Sigmoid colon (tissue), 7 donors: ENCODE results near the gene TTC4. TPM values are rescaled to one million over a fixed set of nuclear protein-coding genes. Genes with fewer than 3 reads are reported as not detected.

Source experiments
- DNase-seq: peaks from one replicate; pipeline ENCODE4 v3.0.0-alpha.2; 2019
- H3K27ac ChIP-seq, 4 donors: fragments of 200-600 bp; sonication (generic); one replicate each; pipeline ENCODE4 v1.5.1; 2016 to 2019; ENCODE audit warnings: mild to moderate bottlenecking in 1 of 4
- H3K27me3 ChIP-seq, 3 donors: fragments of 200-600 bp; sonication (generic); one replicate each; pipeline ENCODE4 v1.5.1; 2019; ENCODE audit warnings: mild to moderate bottlenecking in 1 of 3
- H3K36me3 ChIP-seq, 4 donors: fragments of 200-600 bp; sonication (generic); one replicate each; pipeline ENCODE4 v1.5.1; 2016 to 2019
- H3K4me1 ChIP-seq, 4 donors: fragments of 200-600 bp; sonication (generic); one replicate each; pipeline ENCODE4 v1.5.1; 2017 to 2019
- H3K4me3 ChIP-seq, 4 donors: fragments of 200-600 bp; sonication (generic); one replicate each; pipeline ENCODE4 v1.5.1; 2017 to 2019; ENCODE audit warnings: mild to moderate bottlenecking in 2 of 4, moderate library complexity in 1 of 4
- H3K9me3 ChIP-seq, 4 donors: fragments of 200-600 bp in 3 of 4; sonication (generic) in 3 of 4; one replicate each; pipeline versions ENCODE4 v1.5.1 to v1.6.1; 2013 to 2019
- EP300 ChIP-seq, 4 donors: sonication (generic); formaldehyde crosslinking; IDR thresholded peaks; one replicate each; pipeline ENCODE4 v1.6.1; 2017; ENCODE audit warnings: antibody characterized with exemption in 4 of 4
- POLR2A ChIP-seq, 2 donors: fragments of 450-650 bp; IDR thresholded peaks; one replicate each; pipeline ENCODE4 v1.6.1; 2016; ENCODE audit warnings: antibody characterized with exemption in 2 of 2, mild to moderate bottlenecking in 2 of 2, moderate library complexity in 2 of 2
- POLR2AphosphoS5 ChIP-seq, 4 donors: sonication (generic); formaldehyde crosslinking; IDR thresholded peaks; one replicate each; pipeline ENCODE4 v1.6.1; 2017; ENCODE audit warnings: antibody characterized with exemption in 4 of 4
- WGBS, 2 donors: extraction: QIAGEN DNeasy Blood & Tissue Kit; methylation state at CpG; one replicate each; pipeline ENCODE4 v1.1.7; 2013; 5-methylcytosine and 5-hydroxymethylcytosine counted together
- intact Hi-C: fragments of 100-400 bp; cut with DNase I; formaldehyde crosslinking; loops from one replicate; pipeline ENCODE4 v1.15.1; 2023
- polyA plus RNA-seq, 3 donors: library from polyadenylated mRNA; stranded (reverse); fragments of 200-250 nt; gene quantifications; one replicate each; pipeline ENCODE4 v1.2.3, GENCODE V29; 2013
- total RNA-seq, 4 donors: library from RNA; depleted of rRNA; stranded (reverse); fragments of >200 nt; gene quantifications; one replicate each; pipeline ENCODE4 v1.1.0, GENCODE V29; 2016
- TF ChIP-seq, protein P1 (sequence below), 4 experiments: fragments of 450-650 bp in 3 of 4; fragments of 200-600 bp in 1 of 4; IDR thresholded peaks; one replicate each; pipeline ENCODE4 v1.5.1; 2016 to 2019; ENCODE audit warnings: antibody characterized with exemption in 4 of 4, mild to moderate bottlenecking in 3 of 4, moderate library complexity in 2 of 4
- donor health status: healthy with polysubstance abuse.
- donor health status: Bipolar disorder and iron deficiency.
- donor health status: healthy.

TTC4 gene
- total and polyA plus RNA-seq, 7 donors, result 7.6 to 33.4 (median 15.0) TPM

DNA sequence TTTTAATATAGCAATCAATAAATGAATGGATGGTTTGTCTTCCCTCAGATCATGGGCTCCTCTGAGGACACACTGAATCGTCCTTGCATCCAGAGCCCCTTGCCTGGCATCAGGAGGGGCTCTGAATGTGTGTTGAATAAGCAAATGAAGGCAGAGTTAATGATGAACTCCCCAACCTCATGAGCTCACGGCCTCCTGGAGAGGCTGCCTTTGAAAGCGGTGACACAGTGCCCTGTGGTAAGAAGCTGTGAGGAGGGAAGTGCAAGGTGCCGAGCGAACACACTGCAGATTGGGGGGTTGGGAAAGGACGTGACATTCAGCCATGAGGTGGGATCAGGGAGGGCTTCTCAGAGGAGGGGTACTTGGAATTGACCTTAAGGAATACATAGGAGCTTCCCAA, 51.9 kb downstream of the TTC4 start:
- Histone ChIP-seq H3K36me3 (no peaks in the 10 kb centered on the region), H3K9me3 (no peaks in the 10 kb centered on the region), H3K27ac (no peak overlapping the region), H3K27me3 (no peaks in the 10 kb centered on the region), H3K4me3 (no peak overlapping the region), H3K4me1 (peaks cover 0 to 21% (median 15%) of the 10 kb centered on the region in 4 donors)
- TF ChIP-seq EP300 (IDR thresholded peaks at IDR 0.05) (no peak), POLR2A (IDR thresholded peaks at IDR 0.05) (no peak), POLR2AphosphoS5 (IDR thresholded peaks at IDR 0.05) (no peak)
- TF ChIP-seq, protein P1, sequence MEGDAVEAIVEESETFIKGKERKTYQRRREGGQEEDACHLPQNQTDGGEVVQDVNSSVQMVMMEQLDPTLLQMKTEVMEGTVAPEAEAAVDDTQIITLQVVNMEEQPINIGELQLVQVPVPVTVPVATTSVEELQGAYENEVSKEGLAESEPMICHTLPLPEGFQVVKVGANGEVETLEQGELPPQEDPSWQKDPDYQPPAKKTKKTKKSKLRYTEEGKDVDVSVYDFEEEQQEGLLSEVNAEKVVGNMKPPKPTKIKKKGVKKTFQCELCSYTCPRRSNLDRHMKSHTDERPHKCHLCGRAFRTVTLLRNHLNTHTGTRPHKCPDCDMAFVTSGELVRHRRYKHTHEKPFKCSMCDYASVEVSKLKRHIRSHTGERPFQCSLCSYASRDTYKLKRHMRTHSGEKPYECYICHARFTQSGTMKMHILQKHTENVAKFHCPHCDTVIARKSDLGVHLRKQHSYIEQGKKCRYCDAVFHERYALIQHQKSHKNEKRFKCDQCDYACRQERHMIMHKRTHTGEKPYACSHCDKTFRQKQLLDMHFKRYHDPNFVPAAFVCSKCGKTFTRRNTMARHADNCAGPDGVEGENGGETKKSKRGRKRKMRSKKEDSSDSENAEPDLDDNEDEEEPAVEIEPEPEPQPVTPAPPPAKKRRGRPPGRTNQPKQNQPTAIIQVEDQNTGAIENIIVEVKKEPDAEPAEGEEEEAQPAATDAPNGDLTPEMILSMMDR (IDR thresholded peaks at IDR 0.05), result no peak
- DNase-seq, result no peak
- intact Hi-C loops, result loop anchor here (5.0 kb wide), 1 partner anchor 35 kb away; the partner anchor contains the start of gene TTC22
- 69% methylated on average over 6 of the region's 6 CpGs for WGBS, 2 donors

DNA sequence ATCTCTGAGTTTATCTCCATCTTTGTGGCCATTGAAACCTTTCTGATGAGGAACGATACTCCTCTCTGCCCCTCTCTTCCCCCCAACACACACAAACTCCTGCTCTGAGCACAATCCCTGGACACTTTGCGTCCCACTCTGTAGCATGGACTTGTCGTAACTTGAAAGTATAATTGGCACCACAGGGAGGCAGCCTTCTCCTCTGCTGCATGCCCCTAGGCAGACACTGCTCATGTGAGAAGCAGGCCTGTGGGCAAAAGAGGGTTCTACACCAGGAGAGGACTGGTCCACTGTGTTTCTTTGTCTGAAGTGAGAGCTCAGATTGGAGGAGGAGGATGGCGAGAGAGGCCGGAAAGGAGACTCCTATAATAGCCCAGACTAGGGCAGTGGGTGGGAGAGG, 52.4 kb downstream of the TTC4 start:
- no peak for TF ChIP-seq EP300 (IDR thresholded peaks at IDR 0.05)
- TF ChIP-seq, protein P1 (IDR thresholded peaks at IDR 0.05), result peak in 1 of 4 experiments; percentile 24
- intact Hi-C loops, result loop anchor here (5.0 kb wide), 1 partner anchor 34 kb away; the partner anchor contains the start of gene TTC22
- no peak for DNase-seq
- 76 to 86% methylated on average over 5 of the region's 5 CpGs for WGBS, 2 donors
- H3K4me3 ChIP-seq, result no peak overlapping the region
- H3K27ac ChIP-seq, result no peak overlapping the region
- no peaks in the 10 kb centered on the region for H3K36me3 ChIP-seq
- no peaks in the 10 kb centered on the region for H3K27me3 ChIP-seq
- no peaks in the 10 kb centered on the region for H3K9me3 ChIP-seq
- H3K4me1 ChIP-seq, result peaks cover 0 to 19% (median 14%) of the 10 kb centered on the region in 4 donors

DNA sequence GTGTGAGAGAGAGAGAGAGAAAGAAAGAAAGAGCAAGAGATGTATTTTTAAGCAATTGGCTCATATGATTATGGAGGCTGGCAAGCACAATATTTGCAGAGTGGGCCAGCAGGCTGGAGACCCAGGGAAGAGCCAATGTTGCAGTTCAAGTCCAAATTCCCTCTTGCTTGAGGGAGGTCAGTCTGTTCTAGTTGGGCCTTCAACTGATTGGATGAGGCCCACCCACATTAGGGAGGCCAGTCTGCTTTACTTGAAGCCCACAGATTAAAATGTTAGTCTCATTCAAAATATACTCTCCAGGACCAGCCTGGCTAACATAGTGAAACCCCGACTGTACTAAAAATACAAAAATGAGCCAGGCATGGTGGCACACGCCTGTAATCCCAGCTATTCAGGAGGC, 57.3 kb downstream of the TTC4 start:
- Histone ChIP-seq H3K9me3 (no peaks in the 10 kb centered on the region), H3K4me3 (no peak overlapping the region), H3K27me3 (no peaks in the 10 kb centered on the region), H3K36me3 (no peaks in the 10 kb centered on the region), H3K27ac (peak overlapping the region in 2 of 4 donors; percentile 42 to 61), H3K4me1 (peaks cover 0 to 36% (median 25%) of the 10 kb centered on the region in 4 donors)
- 90 to 92% methylated on average over 2 of the region's 2 CpGs for WGBS, 2 donors
- intact Hi-C loops, result no loop called here
- DNase-seq, result no peak
- TF ChIP-seq POLR2AphosphoS5 (IDR thresholded peaks at IDR 0.05), result no peak
- no peak for TF ChIP-seq POLR2A (IDR thresholded peaks at IDR 0.05)
- TF ChIP-seq EP300 (IDR thresholded peaks at IDR 0.05), result no peak
- TF ChIP-seq, protein P1 (IDR thresholded peaks at IDR 0.05), result no peak

DNA sequence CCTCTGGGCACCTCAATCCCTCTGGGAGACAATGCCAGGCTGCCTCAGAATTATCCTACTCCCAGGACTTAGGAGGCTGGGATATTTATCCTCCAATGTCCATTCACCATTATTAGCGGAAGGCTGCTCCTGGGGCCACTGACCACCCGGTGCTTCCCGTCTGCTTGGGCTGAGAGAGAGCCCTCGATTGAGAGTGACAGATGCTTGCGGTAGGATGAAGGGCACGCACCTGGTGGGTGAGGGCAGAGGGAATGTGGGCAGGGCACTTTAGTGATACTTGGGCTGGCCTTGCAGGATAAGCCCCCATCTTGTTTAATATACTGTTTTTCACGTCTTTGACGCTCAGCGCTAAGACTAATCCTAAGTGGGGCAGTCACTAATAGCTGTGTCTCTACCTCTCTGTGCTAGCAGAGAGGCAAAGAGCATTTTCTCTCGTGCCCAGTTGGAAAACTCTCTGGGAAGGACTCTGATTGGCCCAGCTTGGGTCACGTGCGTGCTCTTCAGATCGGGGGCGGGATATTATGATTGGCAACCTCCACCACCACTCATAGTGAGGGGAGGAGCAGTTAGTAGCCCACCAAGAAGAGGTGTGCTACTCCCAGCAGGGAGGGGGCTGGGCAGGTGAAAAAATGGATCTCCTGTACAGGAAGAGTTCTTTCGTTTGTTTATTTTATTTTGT, 59.3 kb downstream of the TTC4 start:
- H3K4me3 ChIP-seq, result no peak overlapping the region
- H3K36me3 ChIP-seq, result no peaks in the 10 kb centered on the region
- intact Hi-C loops, result no loop called here
- TF ChIP-seq EP300 (IDR thresholded peaks at IDR 0.05) (no peak), POLR2A (IDR thresholded peaks at IDR 0.05) (no peak), POLR2AphosphoS5 (IDR thresholded peaks at IDR 0.05) (no peak)
- TF ChIP-seq, protein P1 (IDR thresholded peaks at IDR 0.05), result no peak
- WGBS, 2 donors, result 71 to 76% methylated on average over 15 of the region's 15 CpGs
- peaks cover 0 to 40% (median 25%) of the 10 kb centered on the region in 4 donors for H3K4me1 ChIP-seq
- H3K9me3 ChIP-seq, result no peaks in the 10 kb centered on the region
- no peaks in the 10 kb centered on the region for H3K27me3 ChIP-seq
- peak overlapping the region in 2 of 4 donors; percentile 73 to 75 for H3K27ac ChIP-seq
- DNase-seq, result no peak
